ENCODE results near the gene PIAS1.
"Not testable (repeated sequence)": the region's sequence is repeated elsewhere in the genome, so short reads cannot be mapped to it uniquely, and the experiment has no call there.

The PIAS1 gene

GRCh38 chr15:68204361-68204760 lies 150.2 kb downstream of the PIAS1 start:
- no peak for DNase-seq (ENCODE audit: low read depth)

- peak; percentile 43 for DNase-seq (ENCODE audit: low read depth)
These were observed 150.9 kb downstream of the PIAS1 start, which contains the start of gene CALML4 for GRCh38 chr15:68204776-68205557. TSS of gene CALML4 (minus strand) at chr15:68205332. CDS start at chr15:68205247, 85 bp downstream.

DNA sequence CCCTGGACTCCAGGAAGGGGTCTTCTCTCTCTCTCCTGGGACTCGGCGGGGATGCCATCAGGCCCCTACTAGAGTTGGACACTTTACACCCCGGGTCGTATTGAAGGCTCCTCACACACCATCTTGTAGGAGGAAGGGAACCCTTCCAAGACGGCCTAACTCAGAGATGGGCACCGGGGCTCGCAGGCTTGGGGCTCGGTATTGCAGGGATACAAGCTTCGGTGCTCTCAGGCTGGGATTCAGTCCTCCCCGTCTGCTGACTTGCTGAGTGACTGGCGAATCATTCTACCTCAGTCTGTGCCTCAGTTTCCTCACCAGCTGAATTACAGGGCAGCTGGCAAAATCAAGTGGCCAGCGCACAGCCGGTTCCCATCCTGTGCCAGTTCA lies 151.4 kb downstream of the PIAS1 start:
- no peak for DNase-seq (ENCODE audit: low read depth)

- DNase-seq (ENCODE audit: low read depth) = no peak
These were observed 151.9 kb downstream of the PIAS1 start for GRCh38 chr15:68205954-68206539.

GRCh38 chr15:68206711-68207151 lies 152.6 kb downstream of the PIAS1 start:
- no peak for DNase-seq (ENCODE audit: low read depth)

DNA sequence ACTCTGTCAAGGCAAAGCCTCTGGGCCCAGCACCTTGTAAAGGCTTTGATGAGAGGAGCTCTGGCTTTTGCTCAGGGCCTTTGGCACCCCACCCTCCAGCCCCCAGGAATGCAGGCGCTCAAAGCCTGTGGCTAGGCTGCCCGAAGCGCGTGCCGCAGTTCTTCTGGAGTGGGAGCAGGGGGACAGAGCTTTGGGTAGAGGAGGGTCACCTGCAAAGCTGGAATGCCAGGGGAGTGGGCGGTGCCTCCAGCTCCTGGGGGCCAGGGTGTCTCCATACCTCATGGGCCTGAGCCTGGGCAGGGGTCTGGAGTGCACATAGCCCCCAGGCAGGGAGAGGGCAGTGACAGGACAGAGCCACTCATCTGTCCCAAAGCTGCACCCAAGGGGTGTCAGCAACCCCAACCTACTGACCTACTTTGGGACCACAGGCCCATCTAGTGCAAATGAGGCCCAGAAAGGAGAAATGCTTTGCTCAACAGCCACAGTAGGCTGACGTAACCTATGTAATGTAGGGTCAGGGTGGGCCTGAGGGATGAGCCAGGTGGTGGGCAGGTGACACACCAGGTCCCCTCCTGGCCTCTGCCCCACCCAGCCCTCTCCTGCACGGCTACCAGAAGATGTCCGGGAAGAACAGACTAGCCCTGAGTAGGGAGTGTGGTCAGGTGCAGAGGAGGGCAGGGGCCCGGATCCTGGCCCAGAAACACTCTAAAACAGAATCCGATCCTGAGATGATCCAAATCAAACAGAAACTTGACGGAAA lies 153.2 kb downstream of the PIAS1 start:
- no peak for DNase-seq (ENCODE audit: low read depth)

DNA sequence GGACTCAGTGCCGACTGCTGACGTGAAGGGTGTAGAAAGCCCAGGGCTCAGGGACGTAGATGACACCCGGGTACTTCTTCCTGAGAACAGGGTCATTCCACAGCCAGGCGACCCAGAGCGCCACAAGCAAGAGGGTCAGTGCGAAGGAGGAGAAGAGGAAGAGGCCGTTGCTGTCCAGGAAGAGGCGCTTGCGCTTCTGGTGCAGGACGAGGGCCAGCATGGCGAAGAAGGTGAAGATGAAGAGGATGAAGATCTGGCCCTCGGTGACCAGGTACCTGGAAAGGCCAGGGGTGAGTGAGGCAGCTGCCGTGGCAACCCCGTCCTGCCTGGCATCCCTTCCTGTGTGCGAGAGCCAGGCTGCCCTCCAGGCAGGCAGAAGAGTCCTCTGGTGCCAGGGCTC lies 154.0 kb downstream of the PIAS1 start:
- no peak for DNase-seq (ENCODE audit: low read depth)

DNA sequence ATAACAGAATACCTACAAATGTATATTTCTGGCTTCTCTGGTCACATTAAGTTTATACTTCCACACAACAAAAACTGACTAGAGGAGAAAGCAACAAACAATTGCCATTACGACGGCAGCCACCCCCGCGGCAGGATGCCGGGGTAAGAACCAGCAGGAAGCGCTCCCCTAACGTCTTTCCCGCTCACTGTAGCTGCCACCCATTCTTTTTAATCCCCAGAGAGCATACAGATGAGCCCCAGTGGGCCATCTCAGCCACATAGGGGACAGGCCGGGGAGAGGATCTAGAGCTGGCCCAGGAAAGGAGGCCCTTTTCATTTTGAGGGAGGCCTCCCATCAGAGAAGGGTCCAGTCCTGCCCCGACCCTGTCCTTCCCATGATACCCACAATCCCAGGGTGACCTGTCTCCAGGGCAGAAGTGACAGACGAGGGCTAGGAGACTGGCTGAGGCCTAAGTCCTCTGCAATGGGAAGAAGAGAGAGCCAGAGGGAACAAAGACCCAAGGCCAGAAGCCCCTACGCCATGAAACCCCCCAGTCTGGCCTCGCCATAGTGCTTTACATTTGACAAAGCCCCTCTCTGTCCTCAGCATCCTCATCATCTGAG lies 154.6 kb downstream of the PIAS1 start:
- DNase-seq (ENCODE audit: low read depth) = no peak

- DNase-seq (ENCODE audit: low read depth) = no peak
These were observed 155.2 kb downstream of the PIAS1 start for GRCh38 chr15:68209272-68209671.

DNA sequence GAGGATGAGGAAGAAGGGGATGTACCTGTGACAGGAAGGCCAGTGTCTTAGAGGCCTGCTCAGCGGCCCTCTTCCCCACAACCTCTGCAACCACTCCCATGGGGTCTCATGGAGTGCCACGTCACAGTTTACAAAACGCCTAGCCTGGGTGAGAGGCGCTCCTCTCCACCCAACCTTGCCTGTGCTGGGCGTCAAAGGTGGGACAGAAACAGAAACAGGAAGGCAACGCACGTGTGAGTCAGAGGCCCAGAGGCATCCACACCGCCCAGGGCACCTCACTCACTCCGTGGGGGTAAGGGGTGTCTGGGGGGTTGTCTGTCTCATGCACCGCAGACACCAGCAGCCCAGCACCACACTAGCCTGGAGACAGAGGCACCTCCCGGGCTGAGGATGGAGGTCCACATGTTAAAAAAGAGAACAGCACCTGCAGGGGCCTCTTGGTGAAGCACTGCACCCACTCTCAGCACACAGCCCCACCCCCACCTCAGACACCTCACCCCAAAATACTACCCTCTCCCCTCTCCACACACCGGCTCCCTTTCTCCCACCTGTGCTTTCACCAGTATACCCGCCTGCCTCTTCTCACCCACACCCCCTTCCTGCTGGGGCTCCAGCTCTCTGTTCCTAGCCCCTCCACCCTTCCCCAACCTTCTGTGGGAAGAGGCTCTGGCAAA lies 155.8 kb downstream of the PIAS1 start:
- DNase-seq (ENCODE audit: low read depth) = no peak

DNA sequence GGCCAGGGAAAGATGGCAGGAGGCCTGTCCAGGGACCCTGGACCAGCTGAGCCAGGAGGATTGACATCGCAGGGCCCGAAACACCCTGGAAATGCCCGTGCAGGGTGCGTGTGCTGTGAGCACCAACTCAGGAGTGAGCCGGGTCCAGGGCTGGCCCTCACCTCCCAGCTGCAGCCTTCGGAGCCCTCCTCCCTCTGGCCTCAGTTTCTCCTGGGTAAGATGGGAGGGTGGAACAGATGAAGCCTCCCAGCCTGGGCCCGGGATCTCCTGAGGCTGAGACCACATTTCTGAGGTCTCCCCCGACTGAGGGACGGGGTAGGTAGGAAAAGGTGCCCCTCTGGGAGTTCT lies 156.3 kb downstream of the PIAS1 start:
- no peak for DNase-seq (ENCODE audit: low read depth)

DNA sequence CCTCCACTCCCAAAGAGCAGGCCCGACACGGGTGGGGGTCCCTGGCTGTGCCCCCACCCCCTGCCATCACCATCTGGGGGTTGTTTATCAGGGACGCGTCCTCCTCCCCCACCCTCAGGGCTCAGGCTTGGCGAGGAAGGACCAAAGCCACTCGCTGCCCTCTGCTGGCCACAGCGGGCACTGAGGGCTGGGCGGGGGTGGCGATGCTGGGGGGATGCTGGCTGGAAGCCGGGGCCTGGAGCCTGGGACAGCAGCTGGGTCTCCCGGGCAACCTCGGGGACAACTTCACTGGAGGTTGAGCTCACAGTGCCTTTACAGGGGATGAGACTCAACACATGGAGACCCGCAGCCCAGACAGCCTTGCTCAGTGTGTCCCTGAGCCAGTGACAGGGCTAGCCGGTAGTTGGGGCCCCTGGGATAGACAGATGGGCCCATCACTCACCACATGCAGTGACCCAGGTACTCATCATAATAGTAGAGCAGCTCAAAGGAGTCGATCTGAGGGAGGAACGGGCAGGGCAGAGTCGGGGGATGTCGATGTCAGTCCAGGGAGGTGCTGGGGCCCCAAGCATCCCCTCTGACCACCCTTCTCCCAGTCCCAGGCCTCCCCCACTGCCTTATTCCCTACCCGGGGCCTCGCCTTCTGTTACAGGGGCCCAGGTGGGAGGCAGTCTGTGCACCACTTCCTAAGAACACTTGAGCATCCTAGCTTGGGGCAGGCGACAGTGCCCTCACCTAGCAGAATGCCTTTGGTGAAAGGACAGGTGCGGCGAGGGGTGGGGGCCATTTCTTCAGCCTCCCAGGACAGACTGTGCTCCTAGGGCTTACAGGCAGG lies 156.9 kb downstream of the PIAS1 start:
- DNase-seq (ENCODE audit: low read depth) = no peak

- no peak for DNase-seq (ENCODE audit: low read depth)
These were observed 157.7 kb downstream of the PIAS1 start for GRCh38 chr15:68211656-68212320.

GRCh38 chr15:68213491-68213845 lies 159.4 kb downstream of the PIAS1 start:
- DNase-seq (ENCODE audit: low read depth) = not testable (repeated sequence)

- DNase-seq (ENCODE audit: low read depth) = no peak
These were observed 160.1 kb downstream of the PIAS1 start for GRCh38 chr15:68213991-68214837.

DNA sequence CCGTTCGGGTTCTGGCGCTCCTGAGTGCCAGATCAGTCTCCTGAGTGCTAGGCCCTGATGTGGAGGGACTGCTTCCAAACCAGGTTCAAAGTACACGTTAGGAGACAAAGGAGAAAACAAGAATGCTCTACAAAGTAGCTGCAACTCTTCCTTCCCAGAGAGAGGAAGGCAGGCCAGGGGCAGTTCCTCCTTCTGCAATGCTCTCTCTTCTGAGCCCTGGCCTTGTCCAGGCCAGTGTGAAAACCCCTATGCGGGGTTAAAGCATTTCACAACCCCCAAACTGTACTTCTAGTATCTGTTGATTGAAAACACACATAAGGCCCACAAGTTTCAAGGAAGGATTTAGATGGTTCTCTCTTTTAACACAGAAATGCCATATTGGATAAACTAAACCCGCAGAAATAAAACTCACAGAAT lies 160.7 kb downstream of the PIAS1 start:
- no peak for DNase-seq (ENCODE audit: low read depth)

DNA sequence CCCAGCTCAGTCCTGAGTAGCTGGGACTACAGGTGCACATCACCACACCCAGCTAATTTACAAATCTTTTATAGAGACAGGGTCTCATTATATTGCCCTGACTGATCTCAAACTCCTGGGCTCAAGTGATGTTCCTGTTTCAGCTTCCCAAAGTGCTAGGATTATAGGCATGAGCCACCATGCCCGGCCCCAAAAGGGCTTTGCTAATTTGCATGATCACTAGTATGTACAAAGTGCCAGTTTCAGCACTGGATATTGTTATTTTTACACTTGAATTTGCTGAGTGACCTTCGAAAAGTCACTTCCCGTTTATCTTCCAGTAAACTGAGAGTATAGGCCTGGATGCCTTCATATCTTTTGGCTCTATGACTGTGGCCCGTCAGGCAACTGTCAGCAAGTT lies 163.2 kb downstream of the PIAS1 start:
- DNase-seq (ENCODE audit: low read depth) = no peak

- no peak for DNase-seq (ENCODE audit: low read depth)
These were observed 164.2 kb downstream of the PIAS1 start for GRCh38 chr15:68218331-68218730.

Data from fibroblast of the conjunctiva (primary cell).